PC-9 (cell line): Measurements from ENCODE around the gene CTIF. TPM values are rescaled to one million over a fixed set of nuclear protein-coding genes. Genes with fewer than 3 reads are reported as not detected.

ENCODE experiments used
- BruUV-seq: library from RNA; stranded (reverse); fragments of 400-500 nt; replicated peaks from 2 replicates; lab custom pipeline; 2021; lab: Mats Ljungman, UMichigan
- CTCF ChIA-PET: fragments of 300-600 bp; sonication (Branson Sonifier 250); formaldehyde crosslinking; loops from one replicate; lab custom pipeline; 2022; ENCODE audit warnings: antibody characterized with exemption; lab: Charles Lee
- POLR2A ChIA-PET: fragments of 300-600 bp; sonication (Branson Sonifier 250); formaldehyde crosslinking; loops from one replicate; lab custom pipeline; 2022; ENCODE audit warnings: antibody characterized with exemption; ENCODE audit not compliant: unreplicated experiment; lab: Charles Lee
- DNase-seq, 2 experiments: peaks; one replicate each; pipeline versions ENCODE4 v3.0.0 to v3.0.0-alpha.2; 2015 to 2022; ENCODE audit warnings: mixed read lengths in 1 of 2
- H2AFZ ChIP-seq: fragments of 200-600 bp; sonication (generic); 2 replicates; pipeline ENCODE4 v1.8.1; 2017; ENCODE audit warnings: antibody characterized with exemption
- H3F3A ChIP-seq: fragments of 200-600 bp; sonication (generic); 2 replicates; pipeline ENCODE4 v1.8.1; 2017; ENCODE audit warnings: antibody characterized with exemption, mild to moderate bottlenecking, low read depth; ENCODE audit not compliant: insufficient read depth
- H3K27ac ChIP-seq: fragments of 200-600 bp; sonication (generic); 2 replicates; pipeline ENCODE4 v1.6.1; 2016; ENCODE audit warnings: mixed run types
- H3K27me3 ChIP-seq: fragments of 200-600 bp; sonication (generic); 2 replicates; pipeline ENCODE4 v1.6.1; 2016; ENCODE audit warnings: low read depth, mixed run types; ENCODE audit not compliant: insufficient read depth
- H3K36me3 ChIP-seq: fragments of 200-600 bp; sonication (generic); 2 replicates; pipeline ENCODE4 v1.6.1; 2016; ENCODE audit warnings: low read depth, mixed run types
- H3K4me1 ChIP-seq: fragments of 200-600 bp; sonication (generic); replicated peaks from 2 replicates; pipeline ENCODE4 v1.6.1; 2016; ENCODE audit warnings: mixed run types; ENCODE audit not compliant: insufficient read depth
- H3K4me2 ChIP-seq: fragments of 200-600 bp; sonication (generic); 2 replicates; pipeline ENCODE4 v1.6.1; 2017; ENCODE audit warnings: mixed run types
- H3K4me3 ChIP-seq: fragments of 200-600 bp; sonication (generic); 2 replicates; pipeline ENCODE4 v1.6.1; 2016; ENCODE audit warnings: mixed run types
- H3K79me2 ChIP-seq: fragments of 200-600 bp; sonication (generic); 2 replicates; pipeline ENCODE4 v1.6.1; 2017; ENCODE audit warnings: low read depth, mixed run types
- H3K9me2 ChIP-seq: fragments of 200-600 bp; sonication (generic); 2 replicates; pipeline ENCODE4 v1.8.1; 2017; ENCODE audit warnings: mild to moderate bottlenecking; ENCODE audit not compliant: insufficient read depth
- H3K9me3 ChIP-seq: fragments of 200-600 bp; sonication (generic); 2 replicates; pipeline ENCODE4 v1.8.1; 2016; ENCODE audit warnings: low read depth; ENCODE audit not compliant: insufficient read depth
- H4K20me1 ChIP-seq: fragments of 200-600 bp; sonication (generic); 2 replicates; pipeline ENCODE4 v1.8.1; 2017; ENCODE audit not compliant: insufficient read depth
- EZH2 ChIP-seq: fragments of 200-600 bp; sonication (generic); IDR thresholded peaks from 2 replicates; pipeline ENCODE4 v1.8.0; 2017; ENCODE audit warnings: antibody characterized with exemption, low read depth
- intact Hi-C: fragments of 100-400 bp; cut with micrococcal nuclease; formaldehyde crosslinking; loops from one replicate; pipeline ENCODE4 v1.10.0; 2022; ENCODE audit not compliant: unreplicated experiment
- total RNA-seq: library from RNA; stranded (reverse); gene quantifications from 2 replicates; pipeline ENCODE4 v1.2.3, GENCODE V29; 2021
- TF ChIP-seq, protein P1 (sequence below): fragments of 200-600 bp; sonication (generic); conservative IDR thresholded peaks from 2 replicates; pipeline ENCODE4 v1.6.1; 2017; ENCODE audit warnings: mixed run types, antibody characterized with exemption, mild to moderate bottlenecking, moderate library complexity

The CTIF gene
- total RNA-seq, 1 experiment from 2014 or later, result 26.2 TPM

DNA sequence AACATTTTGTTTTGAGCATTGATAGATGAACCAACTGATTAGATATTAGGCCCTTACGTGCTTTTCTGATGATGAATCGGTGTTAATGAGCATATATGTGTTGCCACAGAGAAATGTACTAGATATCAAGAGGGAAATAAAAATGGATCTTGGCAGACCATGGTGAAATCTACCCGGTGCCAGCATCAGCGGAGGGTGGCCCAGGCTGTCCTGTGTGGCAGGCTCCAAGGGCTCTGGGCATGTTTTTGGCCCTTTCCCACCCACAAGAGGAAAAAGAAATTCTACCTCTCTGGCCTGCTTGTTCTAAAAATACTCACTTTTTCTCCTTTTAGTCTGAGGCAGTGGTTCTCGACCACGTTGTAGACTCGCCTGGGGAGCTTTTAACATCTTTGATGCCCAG lies 154.2 kb downstream of the CTIF start:
- no peak overlapping the region for H2AFZ ChIP-seq
- no peaks in the 10 kb centered on the region for H4K20me1 ChIP-seq
- BruUV-seq, result no TSS peak
- H3K27ac ChIP-seq, result no peak overlapping the region
- H3K4me2 ChIP-seq, result no peak overlapping the region
- DNase-seq, result no peak
- no peaks in the 10 kb centered on the region for H3K9me2 ChIP-seq
- H3K79me2 ChIP-seq, result no peaks in the 10 kb centered on the region
- intact Hi-C loops, result no loop called here
- TF ChIP-seq EZH2, result no peak
- TF ChIP-seq, protein P1, sequence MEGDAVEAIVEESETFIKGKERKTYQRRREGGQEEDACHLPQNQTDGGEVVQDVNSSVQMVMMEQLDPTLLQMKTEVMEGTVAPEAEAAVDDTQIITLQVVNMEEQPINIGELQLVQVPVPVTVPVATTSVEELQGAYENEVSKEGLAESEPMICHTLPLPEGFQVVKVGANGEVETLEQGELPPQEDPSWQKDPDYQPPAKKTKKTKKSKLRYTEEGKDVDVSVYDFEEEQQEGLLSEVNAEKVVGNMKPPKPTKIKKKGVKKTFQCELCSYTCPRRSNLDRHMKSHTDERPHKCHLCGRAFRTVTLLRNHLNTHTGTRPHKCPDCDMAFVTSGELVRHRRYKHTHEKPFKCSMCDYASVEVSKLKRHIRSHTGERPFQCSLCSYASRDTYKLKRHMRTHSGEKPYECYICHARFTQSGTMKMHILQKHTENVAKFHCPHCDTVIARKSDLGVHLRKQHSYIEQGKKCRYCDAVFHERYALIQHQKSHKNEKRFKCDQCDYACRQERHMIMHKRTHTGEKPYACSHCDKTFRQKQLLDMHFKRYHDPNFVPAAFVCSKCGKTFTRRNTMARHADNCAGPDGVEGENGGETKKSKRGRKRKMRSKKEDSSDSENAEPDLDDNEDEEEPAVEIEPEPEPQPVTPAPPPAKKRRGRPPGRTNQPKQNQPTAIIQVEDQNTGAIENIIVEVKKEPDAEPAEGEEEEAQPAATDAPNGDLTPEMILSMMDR, result no peak
- H3K4me3 ChIP-seq, result no peak overlapping the region
- H3K36me3 ChIP-seq, result no peaks in the 10 kb centered on the region
- POLR2A ChIA-PET, result no interaction called here
- no peaks in the 10 kb centered on the region for H3K27me3 ChIP-seq
- no peaks in the 10 kb centered on the region for H3K9me3 ChIP-seq
- no peaks in the 10 kb centered on the region for H3F3A ChIP-seq
- H3K4me1 ChIP-seq, result peaks cover 4% of the 10 kb centered on the region
- CTCF ChIA-PET, result no interaction called here

DNA sequence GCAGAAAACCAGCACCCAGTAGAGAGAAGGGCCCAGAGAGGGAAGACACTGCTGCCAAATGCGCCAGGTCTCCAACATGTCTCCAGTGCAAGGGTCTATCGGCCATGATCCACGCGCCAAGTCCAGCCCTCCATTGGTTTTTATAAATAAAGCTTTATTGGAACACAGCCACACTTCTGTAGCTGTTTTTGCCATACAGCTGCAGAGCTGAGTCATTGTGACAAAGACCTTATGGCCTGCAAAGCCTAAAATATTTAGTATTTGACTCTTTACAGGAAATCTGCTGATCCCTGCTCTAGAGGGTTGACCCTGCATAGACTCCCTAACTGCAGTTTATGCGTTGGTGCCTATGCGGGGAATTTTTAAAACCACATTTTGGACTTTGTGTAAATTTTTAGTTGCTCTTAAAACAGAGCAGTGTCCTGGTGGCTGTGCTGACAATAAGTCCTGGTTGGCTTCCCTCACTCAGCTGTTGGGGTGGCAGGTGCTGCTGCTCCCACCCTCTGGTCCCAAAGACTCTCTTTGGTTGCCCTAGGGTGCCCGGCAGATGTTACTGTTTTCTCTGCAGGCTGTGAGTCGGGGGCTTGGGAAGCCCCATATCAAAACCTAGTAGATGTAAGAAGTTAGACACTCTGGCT lies 154.9 kb downstream of the CTIF start:
- BruUV-seq, result no TSS peak
- Histone ChIP-seq H3K79me2 (no peaks in the 10 kb centered on the region), H3K9me3 (no peaks in the 10 kb centered on the region), H3K36me3 (no peaks in the 10 kb centered on the region), H3K9me2 (no peaks in the 10 kb centered on the region), H3K4me1 (peaks cover 4% of the 10 kb centered on the region), H2AFZ (no peak overlapping the region), H3F3A (no peaks in the 10 kb centered on the region), H3K27me3 (no peaks in the 10 kb centered on the region), H3K4me2 (no peak overlapping the region), H4K20me1 (no peaks in the 10 kb centered on the region), H3K27ac (no peak overlapping the region), H3K4me3 (no peak overlapping the region)
- intact Hi-C loops, result no loop called here
- no peak for TF ChIP-seq EZH2
- TF ChIP-seq, protein P1, result no peak
- CTCF ChIA-PET, result no interaction called here
- POLR2A ChIA-PET, result no interaction called here
- DNase-seq, result no peak

DNA sequence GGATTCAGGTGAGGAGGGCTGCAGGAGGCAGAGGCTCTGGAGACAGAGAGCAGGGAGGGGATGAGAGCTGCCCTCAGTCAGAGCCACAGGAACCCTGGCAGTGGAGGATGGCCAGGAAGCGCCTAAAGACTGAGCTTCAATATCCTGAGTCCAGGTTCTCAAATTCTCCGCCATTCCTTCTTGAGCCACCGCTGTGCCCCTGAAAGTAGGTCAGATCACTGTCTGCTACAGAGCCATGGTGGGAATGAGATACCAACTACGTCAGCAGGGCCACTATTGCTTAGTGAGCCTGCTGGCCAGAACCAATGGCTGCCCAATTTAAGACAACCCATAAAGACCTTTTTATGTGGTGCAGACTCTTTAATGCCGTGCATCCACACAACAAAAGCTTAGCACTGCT lies 155.5 kb downstream of the CTIF start:
- no peak overlapping the region for H3K4me2 ChIP-seq
- H3K9me2 ChIP-seq, result no peaks in the 10 kb centered on the region
- no peaks in the 10 kb centered on the region for H3K79me2 ChIP-seq
- TF ChIP-seq EZH2, result no peak
- TF ChIP-seq, protein P1, result no peak
- H3K27ac ChIP-seq, result no peak overlapping the region
- intact Hi-C loops, result no loop called here
- H3K27me3 ChIP-seq, result no peaks in the 10 kb centered on the region
- H4K20me1 ChIP-seq, result no peaks in the 10 kb centered on the region
- H3K4me1 ChIP-seq, result peaks cover 4% of the 10 kb centered on the region
- no peak overlapping the region for H3K4me3 ChIP-seq
- H3F3A ChIP-seq, result no peaks in the 10 kb centered on the region
- H3K36me3 ChIP-seq, result no peaks in the 10 kb centered on the region
- H3K9me3 ChIP-seq, result no peaks in the 10 kb centered on the region
- CTCF ChIA-PET, result interaction anchor here (0.5 to 0.6 kb wide), 2 partner anchors 30 to 847 kb away, joined by 3 read pairs; no protein-coding TSS in a partner anchor
- no TSS peak for BruUV-seq
- no peak for DNase-seq
- no peak overlapping the region for H2AFZ ChIP-seq
- POLR2A ChIA-PET, result no interaction called here
